NCI-H2081 treated with DMSO at 0.1 percent for 48 hours (cell line): ENCODE results near the gene CHD9.
"Not testable (repeated sequence)": the region's sequence is repeated elsewhere in the genome, so short reads cannot be mapped to it uniquely, and the experiment has no call there.

ENCODE experiments used
- DNase-seq: peaks from one replicate; lab custom pipeline; 2025; lab: John Stamatoyannopoulos, UW

CHD9 gene

DNA sequence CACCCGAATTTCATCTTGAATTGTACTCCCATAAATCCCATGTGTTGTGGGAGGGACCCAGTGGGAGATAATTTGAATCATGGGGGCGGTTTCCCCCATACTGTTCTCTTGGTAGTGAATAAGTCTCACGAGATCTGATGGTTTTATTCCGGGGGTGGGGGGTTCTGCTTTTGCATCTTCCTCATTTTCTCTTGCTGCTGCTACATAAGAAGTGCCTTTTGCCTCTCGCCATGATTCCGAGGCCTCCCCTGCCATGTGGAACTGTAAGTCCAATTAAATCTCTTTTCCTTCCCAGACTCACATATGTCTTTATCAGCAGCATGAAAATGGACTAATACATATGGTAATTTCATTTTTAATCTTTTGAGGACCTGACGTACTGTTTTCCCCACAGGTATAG lies 20.7 kb downstream of the CHD9 start:
- not testable (repeated sequence) for DNase-seq

DNA sequence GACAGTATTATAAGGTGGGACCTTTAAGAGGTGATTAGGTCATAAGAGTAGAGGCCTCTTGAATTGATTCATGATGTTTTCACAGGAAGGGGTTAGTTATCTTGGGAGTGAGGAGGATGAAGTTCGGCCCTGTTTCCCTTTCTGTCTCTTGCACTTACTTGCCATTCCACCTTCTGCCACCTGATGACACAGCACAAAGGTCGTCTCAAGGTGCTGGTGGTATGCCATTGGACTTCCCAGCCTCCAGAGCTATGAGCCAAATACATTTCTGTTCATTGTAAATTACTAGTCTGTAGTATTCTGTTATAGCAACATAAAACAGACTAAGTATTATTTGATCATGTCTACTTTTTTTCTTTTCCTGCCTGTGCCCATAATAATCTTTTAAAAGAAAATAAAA lies 23.5 kb downstream of the CHD9 start:
- no peak for DNase-seq

DNA sequence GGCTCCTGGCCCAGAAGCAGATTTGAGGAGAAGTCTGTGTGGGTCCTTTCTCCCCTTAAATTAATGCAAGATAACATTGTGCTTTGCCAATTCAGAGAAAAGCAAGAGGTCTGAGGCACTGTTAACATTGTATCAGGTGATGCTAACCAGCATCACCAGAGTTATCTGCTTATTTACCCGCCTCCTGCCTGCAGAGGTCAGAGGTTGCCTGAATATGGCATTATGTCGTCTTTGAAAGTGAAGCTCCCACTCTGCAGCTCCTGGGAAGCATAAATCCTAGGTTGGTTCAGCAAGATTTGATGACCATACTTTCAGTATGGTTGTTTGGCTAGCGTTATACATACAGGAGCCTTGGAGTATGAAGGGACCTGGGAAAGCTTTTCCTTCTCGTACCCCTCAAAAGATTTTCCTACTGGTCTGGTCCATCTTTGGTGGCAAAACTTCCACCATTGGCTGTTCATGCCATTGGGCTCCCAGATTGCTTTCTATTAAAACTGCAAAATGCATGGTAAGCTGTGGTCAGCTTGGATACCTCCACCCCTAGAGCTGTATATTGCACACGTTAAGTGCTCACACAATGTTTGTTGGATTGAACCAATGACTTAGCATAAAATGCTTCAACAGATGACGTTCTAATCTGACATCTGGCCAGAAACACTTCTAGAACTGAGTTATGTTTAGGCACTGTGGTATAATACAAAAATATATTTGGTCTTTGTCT lies 24.1 kb downstream of the CHD9 start:
- DNase-seq: no peak

DNA sequence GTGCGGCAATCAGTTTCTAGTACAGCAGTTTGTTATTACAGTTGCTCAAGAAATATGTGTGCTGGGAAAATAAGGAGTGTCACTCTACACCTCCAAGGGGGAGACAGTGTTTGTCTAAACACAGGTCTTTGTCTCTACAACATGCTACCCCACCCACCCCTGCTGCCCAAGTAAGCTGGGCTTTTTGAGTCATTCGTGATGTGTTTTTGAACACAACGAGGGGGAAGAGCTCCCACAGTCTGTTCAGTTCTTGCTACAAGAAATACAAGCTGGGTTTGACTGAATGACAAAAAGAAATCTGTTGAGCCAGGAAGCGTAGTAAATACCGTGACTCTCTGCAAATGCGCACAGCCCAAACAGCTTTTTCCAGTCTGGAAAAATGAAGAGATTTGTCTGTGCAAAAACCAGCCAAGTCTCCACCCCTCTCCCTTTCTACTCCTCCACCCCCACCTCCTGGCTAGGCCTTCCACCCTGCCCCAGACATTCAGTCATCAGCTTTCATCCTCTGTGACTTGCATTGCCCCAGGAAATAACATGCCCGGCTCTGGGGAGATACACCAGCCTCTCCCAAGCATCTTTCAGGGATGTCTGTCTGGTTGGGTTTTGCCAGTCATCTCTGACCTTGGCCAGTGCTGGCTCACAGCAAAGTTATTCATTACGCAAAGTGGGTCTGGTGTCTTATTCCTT lies 25.7 kb downstream of the CHD9 start:
- no peak for DNase-seq

DNA sequence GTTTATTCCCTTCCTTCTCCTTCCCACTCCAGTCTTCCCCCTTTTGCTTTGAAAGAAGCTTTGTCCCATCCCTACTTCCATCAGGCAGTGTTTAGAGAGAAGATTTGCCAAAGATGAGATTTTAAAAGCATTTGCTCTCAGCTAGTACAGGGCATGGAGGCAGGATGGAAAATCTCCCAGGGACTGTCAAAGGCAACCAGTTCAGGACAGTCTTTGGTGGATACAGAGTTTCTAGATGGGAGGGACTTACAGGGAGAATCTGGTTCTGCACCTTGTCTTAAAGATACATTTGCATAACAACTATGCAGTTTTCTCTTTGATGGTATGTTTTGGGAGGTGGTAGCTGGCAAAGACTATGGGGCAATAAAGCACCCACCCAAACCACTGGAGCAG lies 26.2 kb downstream of the CHD9 start:
- no peak for DNase-seq

DNA sequence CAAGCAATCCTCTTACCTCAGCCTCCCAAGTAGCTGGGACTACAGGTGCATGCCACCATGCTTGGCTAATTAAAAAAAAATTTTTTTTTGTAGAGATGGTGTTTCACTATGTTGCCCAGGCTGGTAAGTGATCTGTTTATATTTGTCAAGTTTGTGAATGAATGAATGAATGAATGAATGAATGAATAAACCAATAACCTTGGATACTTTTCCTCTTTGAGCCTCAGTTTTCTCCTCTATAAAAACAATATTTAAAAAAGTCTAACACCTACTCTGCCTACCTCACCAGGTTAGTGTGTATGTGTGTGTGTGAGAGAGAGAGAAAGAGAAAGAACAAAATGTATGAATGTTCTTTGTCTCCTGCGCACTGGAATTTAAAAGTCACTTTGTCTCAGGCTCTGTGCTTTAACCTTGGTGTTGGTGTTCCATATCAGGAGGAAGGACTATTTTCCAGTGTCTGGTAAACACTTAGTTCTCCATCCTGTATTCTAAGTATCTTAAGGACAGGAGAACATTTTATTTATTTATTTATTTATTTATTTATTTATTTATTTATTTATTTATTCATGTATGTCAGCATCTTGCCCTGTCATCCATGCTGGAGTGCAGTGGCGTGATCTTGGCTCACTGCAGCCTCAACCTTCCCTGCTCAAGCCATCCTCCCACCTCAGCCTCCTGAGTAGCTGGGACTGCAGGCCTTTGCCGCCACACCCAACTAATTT lies 27.1 kb downstream of the CHD9 start:
- DNase-seq: no peak

DNA sequence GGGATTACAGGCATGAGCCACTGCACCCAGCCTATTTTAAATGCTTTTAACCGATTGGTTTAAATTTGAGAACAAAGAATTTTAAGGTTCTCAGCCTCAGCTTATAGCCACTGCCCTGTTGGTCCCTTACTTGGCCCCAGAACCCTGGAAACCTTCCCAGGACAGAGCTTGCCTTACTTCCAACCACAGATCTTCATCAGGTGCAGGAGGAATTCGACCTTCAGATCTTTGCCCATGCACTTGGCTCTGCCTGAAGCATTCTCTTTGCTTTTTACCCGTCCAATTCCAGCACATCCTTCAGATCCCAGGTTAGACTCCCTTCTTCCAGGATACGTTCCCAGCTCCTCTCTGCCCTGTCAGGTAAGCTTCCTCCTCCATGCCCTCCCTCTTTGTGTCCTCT lies 27.7 kb downstream of the CHD9 start:
- DNase-seq: no peak

DNA sequence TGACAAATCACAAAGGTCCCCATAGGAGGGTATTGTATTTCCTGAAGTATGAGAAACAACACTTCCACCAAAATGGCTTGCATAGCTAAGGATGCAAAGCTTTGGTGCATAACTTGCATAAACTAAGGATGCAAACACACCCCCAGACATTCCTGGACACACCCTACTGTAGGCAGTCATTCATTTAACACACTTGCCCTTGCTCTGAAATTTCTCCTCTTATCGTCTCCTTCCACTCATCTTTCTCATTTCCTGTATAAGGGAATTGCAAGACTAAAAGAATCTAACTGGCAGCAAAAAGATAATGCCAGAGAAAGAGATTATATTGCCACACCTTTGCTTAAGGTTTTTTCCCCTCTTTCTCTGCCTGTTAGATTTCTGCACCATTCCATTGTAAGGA lies 28.3 kb downstream of the CHD9 start:
- no peak for DNase-seq

DNA sequence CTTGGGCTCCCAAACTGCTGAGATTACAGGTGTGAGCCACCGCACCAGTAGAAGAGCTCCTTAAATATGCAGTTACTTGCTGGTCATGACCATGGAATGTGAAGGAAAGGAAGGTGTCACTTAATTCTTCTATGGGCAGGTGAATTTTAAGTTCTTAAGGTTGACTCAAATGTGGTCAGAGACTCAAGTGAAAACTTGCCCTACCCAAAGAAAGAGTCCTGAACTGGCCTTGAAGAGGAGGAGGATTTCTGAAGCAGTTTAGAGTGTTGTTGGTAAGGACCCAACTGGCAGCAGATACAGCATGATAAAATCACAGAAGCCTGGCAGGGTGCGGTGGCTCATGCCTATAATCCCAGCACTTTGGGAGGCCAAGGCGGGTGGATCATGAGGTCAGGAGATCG lies 29.4 kb downstream of the CHD9 start:
- DNase-seq: no peak

DNA sequence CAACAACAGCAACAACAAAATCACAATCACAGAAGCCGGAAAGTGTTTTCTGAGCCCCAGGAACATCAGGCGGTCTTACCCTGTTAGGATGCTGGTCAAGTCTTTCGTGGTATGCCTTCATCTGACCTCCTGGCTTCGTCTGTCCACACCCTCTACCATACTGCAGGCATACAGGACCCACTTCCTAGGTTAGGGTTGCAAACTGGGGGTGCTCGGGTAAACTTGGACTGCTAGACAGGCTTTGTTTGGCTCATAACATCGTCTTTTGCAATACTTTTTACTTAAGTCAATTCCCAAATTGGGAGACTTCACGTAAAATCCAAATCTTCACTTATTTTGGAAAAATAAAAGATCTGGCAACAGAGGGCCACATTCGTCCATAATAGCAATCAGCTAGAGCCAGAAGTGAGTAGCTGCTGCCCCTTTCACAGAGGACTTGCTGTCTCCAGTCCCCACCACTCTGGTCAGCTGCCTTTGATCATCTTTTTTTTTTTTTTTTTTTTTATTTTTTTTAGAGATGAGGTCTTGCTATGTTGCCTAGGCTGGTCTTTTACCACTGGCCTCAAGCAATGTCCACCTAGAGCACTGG lies 30.0 kb downstream of the CHD9 start:
- DNase-seq: no peak

DNA sequence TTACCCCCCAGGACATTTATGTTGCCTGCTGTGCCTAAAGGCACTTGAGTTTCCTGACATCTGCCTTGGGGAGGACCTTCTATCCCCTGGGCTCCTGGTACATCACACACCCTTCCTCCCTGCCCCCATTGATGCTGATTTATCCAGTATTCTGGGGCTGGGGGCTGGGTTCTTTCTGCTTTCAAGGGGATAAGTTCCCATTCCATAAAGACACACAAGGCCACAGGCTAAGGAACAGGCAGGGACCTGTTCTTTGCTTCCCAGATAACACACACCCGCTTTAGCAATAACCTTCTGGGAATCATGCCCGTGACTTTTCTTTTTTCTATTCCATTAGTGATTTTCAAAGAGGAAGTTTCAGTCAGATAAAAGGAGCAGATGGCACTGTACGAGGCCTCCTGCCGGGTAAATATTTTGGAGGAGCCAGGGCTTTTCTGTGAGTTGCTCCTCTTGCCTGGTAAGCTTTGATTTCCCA lies 30.6 kb downstream of the CHD9 start:
- no peak for DNase-seq

DNA sequence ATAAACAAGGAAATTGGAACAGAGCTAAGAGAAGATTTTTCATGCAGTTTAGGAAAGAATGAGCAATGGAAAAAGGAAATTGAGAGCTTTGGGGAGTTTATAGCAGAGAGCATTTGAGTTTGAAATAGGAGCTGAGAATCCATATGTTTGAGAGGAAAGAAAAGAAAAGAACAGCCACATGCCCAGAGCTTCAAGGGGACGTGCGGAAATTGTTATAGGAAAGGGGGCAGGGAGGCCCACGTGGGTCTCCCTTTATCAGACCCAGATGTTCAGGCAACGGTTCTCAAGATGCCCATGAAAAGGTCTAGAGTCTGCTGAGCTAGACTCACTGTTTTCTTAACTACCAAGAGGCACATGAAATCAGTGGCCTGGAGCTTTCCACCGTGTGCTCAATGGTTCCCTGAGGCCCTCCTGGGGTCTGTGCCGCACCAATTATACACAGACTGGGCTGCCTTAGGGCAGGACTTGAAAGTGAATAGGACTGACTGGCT lies 31.2 kb downstream of the CHD9 start:
- no peak for DNase-seq

DNA sequence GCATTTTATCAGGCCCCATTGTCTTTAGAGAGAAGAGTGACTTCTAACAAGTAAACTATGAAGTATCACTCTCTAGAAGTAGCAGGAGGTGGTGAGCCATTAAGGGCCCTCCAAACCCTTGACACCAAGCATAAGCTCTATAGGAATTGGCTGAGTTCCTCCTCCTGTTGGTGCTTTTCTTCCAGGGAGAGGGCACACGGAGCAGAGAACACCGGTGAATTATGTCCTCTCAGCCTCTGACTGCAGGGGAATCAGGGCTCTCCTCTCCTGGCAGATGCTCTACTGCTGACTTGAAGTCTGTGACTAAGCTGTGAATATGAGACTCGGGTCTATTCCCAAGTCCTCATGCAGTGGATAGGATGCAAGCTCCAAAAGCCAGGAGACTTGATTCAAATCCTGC lies 32.3 kb downstream of the CHD9 start:
- DNase-seq: no peak

DNA sequence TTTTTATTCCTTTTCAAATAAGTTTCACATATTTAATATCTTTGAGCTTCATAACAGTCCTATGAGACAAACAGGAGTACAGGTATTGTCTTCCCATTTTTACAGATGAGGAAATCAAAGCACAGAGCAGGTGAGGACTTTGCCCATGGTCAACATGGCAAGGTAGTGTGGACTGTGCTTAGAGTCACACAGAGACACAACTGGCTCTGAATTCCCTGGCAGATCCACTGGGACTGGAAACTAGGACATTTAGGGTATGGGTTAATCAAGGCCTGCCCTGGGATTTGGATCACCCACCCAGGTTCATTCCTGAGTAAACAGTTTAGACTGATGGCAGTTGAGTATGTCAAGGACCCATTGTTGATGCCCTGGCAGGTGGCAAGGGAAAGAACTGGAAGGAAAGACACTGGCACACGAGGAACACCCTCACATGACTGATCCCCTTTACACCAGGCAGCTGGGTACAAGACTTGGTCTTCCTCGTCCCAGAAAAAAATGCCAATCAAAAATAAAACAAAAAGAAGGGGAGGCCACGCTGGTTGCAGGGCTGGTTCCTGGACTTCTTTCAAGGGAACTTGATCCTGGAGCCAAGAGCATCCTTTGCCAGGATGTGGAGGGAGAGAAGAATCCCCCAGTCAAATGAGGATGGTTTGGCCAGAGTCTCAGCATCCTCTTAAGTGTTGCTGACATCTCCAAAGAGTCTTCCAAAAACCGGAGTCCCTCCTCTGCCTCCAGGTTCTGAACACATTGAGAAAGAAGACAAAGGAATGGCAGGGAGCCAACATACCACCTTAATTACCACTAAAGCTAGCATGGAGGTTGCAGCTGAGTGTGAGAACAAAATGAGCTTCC lies 34.9 kb downstream of the CHD9 start:
- no peak for DNase-seq

DNA sequence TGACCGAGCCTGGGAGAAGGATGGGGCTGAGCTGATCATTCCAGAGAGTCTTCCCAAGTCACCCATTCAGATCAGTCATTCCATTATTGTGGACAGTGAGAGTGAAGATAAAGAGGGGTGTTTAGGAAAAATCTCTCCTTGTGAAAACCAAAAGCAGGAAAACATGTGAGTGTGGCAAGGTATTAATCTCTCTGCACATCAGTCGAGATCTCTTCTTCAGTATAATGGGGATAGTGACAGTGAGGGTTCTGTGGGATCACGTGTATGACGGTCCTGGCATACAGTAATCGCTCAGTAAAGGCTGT lies 35.4 kb downstream of the CHD9 start:
- no peak for DNase-seq

DNA sequence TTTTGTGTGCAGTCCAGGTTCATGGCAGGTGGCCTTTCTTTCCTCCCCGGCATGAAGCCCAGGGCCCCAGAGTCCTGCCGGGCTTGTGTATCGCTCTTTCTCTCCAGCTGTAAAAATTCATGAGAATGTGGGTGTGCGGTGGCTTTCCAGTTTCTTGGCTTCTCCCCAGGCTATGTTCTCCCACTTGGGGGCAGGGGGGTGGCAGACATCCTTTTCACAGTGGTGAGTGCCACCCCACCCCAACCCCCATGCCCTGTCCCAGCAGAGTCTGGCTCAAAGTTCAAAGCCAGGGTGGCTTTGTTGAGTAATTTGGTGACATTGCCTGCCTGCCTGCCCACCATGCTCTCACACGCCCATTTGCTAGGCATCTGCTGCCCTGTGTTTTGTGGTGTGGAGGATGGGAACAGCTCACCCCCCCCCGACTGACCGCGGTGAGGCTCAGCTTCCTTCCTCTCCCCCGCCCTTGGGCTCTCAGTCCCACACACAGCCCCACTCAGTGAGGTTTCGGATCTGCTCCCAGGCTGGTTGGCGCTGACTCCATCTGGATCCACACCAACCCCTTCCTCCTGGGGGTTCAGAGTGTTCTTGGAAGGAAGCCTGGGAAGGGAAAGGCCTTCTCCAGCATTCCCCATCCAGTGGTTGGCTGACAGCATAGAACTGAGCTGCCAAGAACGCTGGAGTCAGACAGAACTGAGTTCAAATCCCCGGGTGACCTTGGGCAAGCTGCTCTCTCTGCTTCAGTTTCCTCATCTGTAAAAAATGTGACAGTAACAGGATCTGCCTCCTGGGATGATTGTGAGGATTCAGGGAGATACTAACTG lies 36.0 kb downstream of the CHD9 start:
- DNase-seq: no peak

DNA sequence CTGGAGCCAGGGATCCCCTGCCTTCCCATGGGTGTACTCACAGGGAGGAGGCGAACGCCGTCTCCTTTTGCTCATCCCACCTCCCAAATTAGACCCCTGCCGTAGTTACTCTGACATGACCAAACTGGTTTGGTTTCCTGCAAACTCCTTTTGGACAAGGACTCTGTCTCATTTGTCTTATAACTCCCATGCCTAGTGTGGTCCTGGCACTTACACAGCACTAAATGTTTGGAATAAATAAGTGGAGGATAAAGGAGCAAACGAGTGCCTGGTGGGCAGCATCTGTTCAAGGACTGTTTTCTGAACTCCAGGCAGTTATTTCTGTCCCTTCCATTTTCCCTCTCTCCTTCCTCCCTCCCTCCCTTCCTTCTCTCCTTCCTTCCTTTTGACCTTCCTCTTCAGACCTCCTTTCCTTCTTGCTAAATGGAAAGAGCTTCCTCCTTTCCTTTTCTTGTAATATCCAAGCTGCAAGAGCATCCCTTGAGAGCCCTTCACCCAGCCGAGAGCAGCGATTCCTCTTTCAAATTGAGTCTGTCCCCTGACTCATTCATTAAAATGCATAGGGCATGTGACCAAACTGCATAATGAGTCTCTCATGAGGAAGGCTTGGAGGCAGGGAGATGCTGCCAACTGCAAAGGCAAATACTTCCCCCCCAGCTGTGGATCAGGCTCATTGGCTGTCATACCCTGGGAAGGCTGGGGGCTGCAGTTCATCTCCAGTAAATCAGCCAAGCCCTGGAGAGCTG lies 36.8 kb downstream of the CHD9 start:
- DNase-seq: no peak

DNA sequence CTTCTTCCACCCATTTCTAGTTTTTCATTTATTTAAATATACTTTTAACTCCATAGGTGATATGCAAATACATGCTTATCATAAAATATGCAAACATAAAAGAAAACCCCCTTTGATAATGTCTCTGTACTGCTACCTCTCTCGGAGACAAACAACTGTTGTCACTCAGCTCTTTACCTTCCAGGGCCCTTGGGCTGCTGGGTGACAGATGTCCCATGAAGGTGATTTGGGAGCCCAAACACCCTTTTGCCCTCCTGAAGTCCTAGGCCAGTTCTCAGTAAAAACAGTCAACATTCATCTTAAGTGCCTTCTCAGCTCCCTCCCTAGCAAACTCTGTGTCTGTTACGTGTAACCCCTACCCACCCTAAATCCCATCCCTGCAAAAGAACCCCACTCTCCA lies 37.5 kb downstream of the CHD9 start:
- no peak for DNase-seq

DNA sequence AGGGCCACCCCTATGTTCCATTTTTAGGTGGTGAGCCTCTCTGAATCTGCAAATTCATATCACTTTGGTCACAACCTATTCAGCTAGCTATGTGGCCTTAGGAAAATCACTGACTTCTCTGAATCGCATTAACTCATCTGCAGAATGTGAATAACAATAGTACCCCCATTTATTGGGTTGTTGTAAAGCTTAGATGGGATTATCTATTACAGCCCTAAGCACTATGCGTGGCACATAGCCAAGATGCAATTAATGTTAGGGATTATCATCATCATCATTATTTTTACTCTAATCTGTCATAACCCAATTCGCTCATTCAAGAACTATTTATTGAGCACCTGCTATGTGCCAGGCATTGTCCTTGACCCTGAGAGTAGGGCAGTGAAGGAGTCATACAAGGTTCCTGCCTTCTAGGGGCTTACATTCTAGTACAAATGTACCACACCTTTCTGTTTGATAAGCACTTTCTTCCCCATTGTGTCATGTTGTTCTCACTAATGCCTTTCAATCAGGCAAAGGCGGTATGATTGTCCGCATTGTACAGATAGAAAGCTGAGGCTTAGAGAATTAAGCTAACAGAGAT lies 38.5 kb downstream of the CHD9 start:
- no peak for DNase-seq
